CD4-positive, alpha-beta T cell (primary cell): ENCODE results near the gene TPCN2. TPM values are rescaled to one million over a fixed set of nuclear protein-coding genes. Genes with fewer than 3 reads are reported as not detected.

Source experiments
- ATAC-seq: fragments of 200-7000 bp; cut with Tn5 transposase; one replicate; pipeline ENCODE4 v1.10.0; 2022; ENCODE audit warnings: mild to moderate bottlenecking; ENCODE audit not compliant: poor library complexity
- CTCF ChIA-PET: fragments of 350-600 bp; sonication (Branson Sonifier 250); formaldehyde crosslinking; loops from one replicate; lab custom pipeline; 2021; ENCODE audit warnings: antibody characterized with exemption, inconsistent platforms; lab: Charles Lee
- POLR2A ChIA-PET: fragments of 350-600 bp; sonication (Branson Sonifier 250); formaldehyde crosslinking; loops from one replicate; lab custom pipeline; 2021; ENCODE audit warnings: antibody characterized with exemption, inconsistent platforms; lab: Charles Lee
- DNase-seq, 14 experiments: peaks; one replicate each; pipeline ENCODE4 v3.0.0-alpha.2; 2013 to 2020; ENCODE audit warnings: mixed read lengths in 2 of 14
- H3K27ac ChIP-seq, 2 donors: one replicate each; pipeline versions ENCODE4 v1.5.1 to v1.7.0; 2013; ENCODE audit warnings: low read length in 2 of 2, low read depth in 1 of 2, mild to moderate bottlenecking in 1 of 2
- H3K27me3 ChIP-seq, 2 experiments: 1 replicate in 1 of 2; 2 replicates in 1 of 2; pipeline versions ENCODE4 v1.6.1 to v1.7.0; 2013; ENCODE audit warnings: low read length in 2 of 2, control low read depth in 1 of 2, mild to moderate bottlenecking in 1 of 2, moderate library complexity in 1 of 2; ENCODE audit not compliant: insufficient read depth in 2 of 2, control insufficient read depth in 1 of 2
- H3K36me3 ChIP-seq: one replicate; pipeline ENCODE4 v1.6.1; 2013; ENCODE audit warnings: low read length, control low read depth; ENCODE audit not compliant: insufficient read depth
- H3K4me1 ChIP-seq: one replicate; pipeline ENCODE4 v1.6.1; 2013; ENCODE audit warnings: low read length, control low read depth; ENCODE audit not compliant: insufficient read depth
- H3K4me3 ChIP-seq: one replicate; pipeline ENCODE4 v1.5.1; 2013; ENCODE audit warnings: mild to moderate bottlenecking, low read length, moderate library complexity
- H3K9me3 ChIP-seq, 2 experiments: 1 replicate in 1 of 2; 2 replicates in 1 of 2; pipeline versions ENCODE4 v1.6.1 to v1.7.0; 2013; ENCODE audit warnings: low read length in 2 of 2, mild to moderate bottlenecking in 2 of 2, control low read depth in 1 of 2, moderate library complexity in 1 of 2; ENCODE audit not compliant: control insufficient read depth in 1 of 2, insufficient read depth in 1 of 2
- H3K27ac Mint-ChIP-seq: one replicate; pipeline ENCODE4 v1.8.0; 2020; ENCODE audit warnings: mixed read lengths
- H3K27me3 Mint-ChIP-seq: one replicate; pipeline ENCODE4 v1.8.0; 2021; ENCODE audit warnings: mixed read lengths
- H3K36me3 Mint-ChIP-seq: one replicate; pipeline ENCODE4 v1.8.0; 2021; ENCODE audit warnings: low read depth, mixed read lengths
- H3K4me1 Mint-ChIP-seq: one replicate; pipeline ENCODE4 v1.8.0; 2021; ENCODE audit warnings: low read depth, mixed read lengths
- H3K4me3 Mint-ChIP-seq: one replicate; pipeline ENCODE4 v1.8.0; 2020; ENCODE audit warnings: mild to moderate bottlenecking, mixed read lengths
- H3K9me3 Mint-ChIP-seq: one replicate; pipeline ENCODE4 v1.8.0; 2020; ENCODE audit warnings: mixed read lengths
- intact Hi-C, 2 experiments: fragments of 100-400 bp; cut with DNase I in 1 of 2; cut with micrococcal nuclease in 1 of 2; formaldehyde crosslinking; loops; one replicate each; pipeline versions ENCODE4 v1.15.1 to v1.9.0; 2023 to 2025; cut with DNase I, micrococcal nuclease
- total RNA-seq, 174 experiments: library from RNA in 2 of 174; stranded (reverse) in 2 of 174; gene quantifications; one replicate each; pipeline ENCODE4 v1.2.3 and lab custom pipeline; 2021 to 2026
- TF ChIP-seq, protein P1 (sequence below): fragments of 200-600 bp; IDR thresholded peaks from one replicate; pipeline ENCODE4 v1.8.0; 2022; ENCODE audit warnings: antibody characterized with exemption, mild to moderate bottlenecking

TPCN2 gene
- total RNA-seq, 2 experiments from 2014 or later, result 10.2 to 11.5 TPM

DNA sequence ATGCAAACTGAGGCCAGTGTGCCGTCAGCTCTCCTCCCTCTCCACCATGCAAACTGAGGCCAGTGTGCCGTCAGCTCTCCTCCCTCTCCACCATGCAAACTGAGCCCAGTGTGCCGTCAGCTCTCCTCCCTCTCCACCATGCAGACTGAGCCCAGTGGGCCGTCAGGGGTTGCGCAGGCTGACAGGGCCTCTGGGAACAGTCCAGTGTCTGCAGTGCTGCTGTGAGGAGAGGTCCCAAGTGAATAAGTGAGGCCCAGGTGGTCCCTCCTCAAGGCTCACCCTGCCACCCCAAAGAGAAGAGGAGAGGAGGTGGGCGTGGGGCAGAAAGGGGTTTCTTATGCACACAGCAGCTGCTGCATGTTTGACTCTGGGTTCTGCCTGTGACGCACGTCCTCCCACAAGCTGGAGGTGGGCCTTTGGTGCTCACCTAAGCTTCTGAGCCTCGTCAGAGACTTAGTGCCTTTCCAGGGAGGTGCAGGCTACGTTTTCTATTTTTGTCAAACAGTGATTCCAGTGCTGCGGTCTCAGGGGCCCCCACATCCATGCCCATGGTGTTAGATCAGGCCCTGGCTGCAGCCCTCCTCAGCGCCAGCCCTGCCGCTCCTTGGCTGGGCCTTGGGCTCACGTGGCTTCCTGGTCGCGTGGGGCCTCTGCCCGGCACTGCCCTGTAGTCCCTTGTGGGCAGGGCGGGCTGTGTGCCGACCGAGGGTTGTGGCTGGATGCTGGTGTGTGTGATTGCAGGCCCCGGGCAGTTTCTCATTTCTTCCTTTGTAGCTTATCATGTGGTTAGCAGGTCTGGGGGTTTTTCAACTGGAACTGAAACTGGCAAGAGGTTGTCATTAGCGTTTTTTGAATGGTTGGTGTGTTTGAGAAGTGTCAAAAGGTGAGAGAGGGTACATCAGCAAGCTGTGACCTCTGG is 7.1 kb downstream of the TPCN2 start:
- H3K36me3 ChIP-seq, result peaks cover 13% of the 10 kb centered on the region

DNA sequence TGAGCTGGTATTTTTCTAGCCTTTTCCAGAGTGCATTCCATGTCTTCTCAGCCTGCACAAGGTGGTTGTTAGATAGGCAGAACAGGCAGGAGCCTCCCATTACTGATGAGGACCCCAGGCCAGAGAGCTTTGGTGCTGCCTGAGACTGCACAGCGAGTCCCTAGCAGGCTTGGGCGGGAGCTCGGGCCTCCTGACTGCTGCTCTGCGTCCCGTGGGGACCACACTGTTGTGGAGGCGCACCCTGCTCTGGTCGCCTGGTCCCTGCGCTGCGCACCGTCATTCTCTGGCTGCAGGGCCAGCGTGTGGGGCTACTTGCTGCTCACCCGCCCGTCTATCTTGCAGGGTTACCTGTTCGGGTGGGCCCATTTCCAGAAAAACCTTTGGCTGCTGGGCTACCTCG is 8.5 kb downstream of the TPCN2 start:
- ChIA-PET POLR2A (no interaction called here), CTCF (no interaction called here)
- Mint-ChIP-seq H3K36me3 (peaks cover 18% of the 10 kb centered on the region), H3K4me1 (no peaks in the 10 kb centered on the region), H3K9me3 (no peaks in the 10 kb centered on the region), H3K4me3 (no peak overlapping the region), H3K27me3 (no peaks in the 10 kb centered on the region), H3K27ac (no peak overlapping the region)
- Histone ChIP-seq H3K27me3 (no peaks in the 10 kb centered on the region), H3K9me3 (no peaks in the 10 kb centered on the region), H3K4me1 (peaks cover 9% of the 10 kb centered on the region), H3K27ac (no peak overlapping the region), H3K4me3 (no peak overlapping the region), H3K36me3 (peaks cover 13% of the 10 kb centered on the region)
- DNase-seq, result no peak
- no peak for ATAC-seq
- intact Hi-C loops, result loop anchor here in 1 of 2 experiments (10.0 kb wide), 1 partner anchor 1148 kb away; the partner anchor contains the start of gene FADD
- TF ChIP-seq, protein P1, sequence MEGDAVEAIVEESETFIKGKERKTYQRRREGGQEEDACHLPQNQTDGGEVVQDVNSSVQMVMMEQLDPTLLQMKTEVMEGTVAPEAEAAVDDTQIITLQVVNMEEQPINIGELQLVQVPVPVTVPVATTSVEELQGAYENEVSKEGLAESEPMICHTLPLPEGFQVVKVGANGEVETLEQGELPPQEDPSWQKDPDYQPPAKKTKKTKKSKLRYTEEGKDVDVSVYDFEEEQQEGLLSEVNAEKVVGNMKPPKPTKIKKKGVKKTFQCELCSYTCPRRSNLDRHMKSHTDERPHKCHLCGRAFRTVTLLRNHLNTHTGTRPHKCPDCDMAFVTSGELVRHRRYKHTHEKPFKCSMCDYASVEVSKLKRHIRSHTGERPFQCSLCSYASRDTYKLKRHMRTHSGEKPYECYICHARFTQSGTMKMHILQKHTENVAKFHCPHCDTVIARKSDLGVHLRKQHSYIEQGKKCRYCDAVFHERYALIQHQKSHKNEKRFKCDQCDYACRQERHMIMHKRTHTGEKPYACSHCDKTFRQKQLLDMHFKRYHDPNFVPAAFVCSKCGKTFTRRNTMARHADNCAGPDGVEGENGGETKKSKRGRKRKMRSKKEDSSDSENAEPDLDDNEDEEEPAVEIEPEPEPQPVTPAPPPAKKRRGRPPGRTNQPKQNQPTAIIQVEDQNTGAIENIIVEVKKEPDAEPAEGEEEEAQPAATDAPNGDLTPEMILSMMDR, result no peak

More for the DNA sequence above, 7.1 kb downstream of the TPCN2 start:
- Mint-ChIP-seq H3K36me3 (peaks cover 7% of the 10 kb centered on the region), H3K4me1 (peaks cover 12% of the 10 kb centered on the region), H3K27ac (peak overlapping the region; percentile 7), H3K9me3 (no peaks in the 10 kb centered on the region), H3K4me3 (no peak overlapping the region), H3K27me3 (no peaks in the 10 kb centered on the region)
- Histone ChIP-seq H3K27ac (no peak overlapping the region), H3K4me3 (no peak overlapping the region), H3K4me1 (peaks cover 19% of the 10 kb centered on the region), H3K9me3 (no peaks in the 10 kb centered on the region), H3K27me3 (no peaks in the 10 kb centered on the region)
- DNase-seq (peak in 3 of 14 experiments; percentile 36 to 66 (median 61)), ATAC-seq (peak; percentile 32)
- intact Hi-C loops, result loop anchor here in 1 of 2 experiments (10.0 kb wide), 1 partner anchor 1149 kb away; the partner anchor contains the start of gene FADD
- ChIA-PET CTCF (no interaction called here), POLR2A (no interaction called here)
- TF ChIP-seq, protein P1, result no peak

DNA sequence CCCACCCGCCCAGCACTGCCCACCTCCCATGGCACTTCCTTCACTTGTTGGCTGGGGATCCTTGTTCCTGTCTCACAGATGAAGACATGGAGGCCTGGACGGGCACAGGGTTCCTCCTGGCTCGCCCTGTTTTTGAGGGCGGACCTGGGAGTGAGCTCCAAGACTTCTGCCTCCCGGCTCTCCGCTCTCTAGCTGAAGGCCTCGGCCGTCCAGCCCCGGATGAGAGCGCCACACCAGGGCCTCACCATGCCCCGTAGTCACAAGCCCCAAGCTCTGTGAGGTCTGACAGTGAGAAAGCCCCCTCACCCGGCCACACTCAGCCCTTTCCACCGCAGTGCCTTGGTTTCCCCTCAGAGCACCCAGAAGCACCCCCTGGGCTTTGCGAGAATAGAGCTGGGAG is 9.1 kb downstream of the TPCN2 start:
- intact Hi-C loops, result loop anchor here in 1 of 2 experiments (10.0 kb wide), 1 partner anchor 1147 kb away; the partner anchor contains the start of gene FADD
- no peaks in the 10 kb centered on the region for H3K27me3 ChIP-seq
- CTCF ChIA-PET, result no interaction called here
- H3K27ac ChIP-seq, result no peak overlapping the region
- no peak for ATAC-seq
- no peak overlapping the region for H3K4me3 ChIP-seq
- no peaks in the 10 kb centered on the region for H3K9me3 ChIP-seq
- peaks cover 18% of the 10 kb centered on the region for H3K36me3 Mint-ChIP-seq
- no peaks in the 10 kb centered on the region for H3K27me3 Mint-ChIP-seq
- DNase-seq, result no peak
- no peaks in the 10 kb centered on the region for H3K9me3 Mint-ChIP-seq
- POLR2A ChIA-PET, result no interaction called here
- no peak overlapping the region for H3K27ac Mint-ChIP-seq
- H3K36me3 ChIP-seq, result peaks cover 13% of the 10 kb centered on the region
- H3K4me3 Mint-ChIP-seq, result no peak overlapping the region
- H3K4me1 Mint-ChIP-seq, result no peaks in the 10 kb centered on the region
- peaks cover 5% of the 10 kb centered on the region for H3K4me1 ChIP-seq
- TF ChIP-seq, protein P1, result no peak
